MM.1S (cell line): ENCODE results near the gene ISCU.

Source experiments
- DNase-seq: peaks from one replicate; pipeline ENCODE4 v3.0.0-alpha.2; 2015
- H2AFZ ChIP-seq: fragments of 300-600 bp; sonication (generic); 2 replicates; pipeline ENCODE4 v1.6.0; 2016; ENCODE audit warnings: antibody characterized with exemption, low read length
- H3F3A ChIP-seq: fragments of 300-600 bp; sonication (generic); 2 replicates; pipeline ENCODE4 v1.6.1; 2016; ENCODE audit warnings: mild to moderate bottlenecking, antibody characterized with exemption, low read length, moderate library complexity, mixed read lengths; ENCODE audit not compliant: insufficient read depth
- H3K27ac ChIP-seq: fragments of 300-600 bp; sonication (generic); 2 replicates; pipeline ENCODE4 v1.5.1; 2016; ENCODE audit warnings: mild to moderate bottlenecking, low read length
- H3K27me3 ChIP-seq: fragments of 300-600 bp; sonication (generic); replicated peaks from 2 replicates; pipeline ENCODE4 v1.6.0; 2016; ENCODE audit warnings: low read length; ENCODE audit not compliant: insufficient read depth
- H3K36me3 ChIP-seq: fragments of 300-600 bp; sonication (generic); replicated peaks from 2 replicates; pipeline ENCODE4 v1.6.1; 2016; ENCODE audit warnings: mild to moderate bottlenecking, low read length, mixed read lengths; ENCODE audit not compliant: insufficient read depth
- H3K4me1 ChIP-seq: fragments of 300-600 bp; sonication (generic); 2 replicates; pipeline ENCODE4 v1.6.1; 2016; ENCODE audit warnings: low read length, mixed read lengths
- H3K4me2 ChIP-seq: fragments of 300-600 bp; sonication (generic); 2 replicates; pipeline ENCODE4 v1.6.0; 2016; ENCODE audit warnings: low read depth, low read length
- H3K4me3 ChIP-seq: fragments of 300-600 bp; sonication (generic); 2 replicates; pipeline ENCODE4 v1.5.1; 2016; ENCODE audit warnings: low read length, mixed read lengths
- H3K79me2 ChIP-seq: fragments of 300-600 bp; sonication (generic); 2 replicates; pipeline ENCODE4 v1.6.1; 2016; ENCODE audit warnings: mixed run types, low read length, mixed read lengths
- H3K9ac ChIP-seq: fragments of 300-600 bp; sonication (generic); 2 replicates; pipeline ENCODE4 v1.6.1; 2016; ENCODE audit warnings: low read length, mixed read lengths
- H3K9me2 ChIP-seq: fragments of 300-600 bp; sonication (generic); replicated peaks from 2 replicates; pipeline ENCODE4 v1.6.1; 2016; ENCODE audit warnings: mild to moderate bottlenecking, low read length, mixed read lengths; ENCODE audit not compliant: insufficient read depth
- H3K9me3 ChIP-seq: fragments of 300-600 bp; sonication (generic); replicated peaks from 2 replicates; pipeline ENCODE4 v1.6.1; 2016; ENCODE audit warnings: mild to moderate bottlenecking, low read length, mixed read lengths; ENCODE audit not compliant: insufficient read depth
- H4K20me1 ChIP-seq: fragments of 300-600 bp; sonication (generic); 2 replicates; pipeline ENCODE4 v1.6.1; 2016; ENCODE audit warnings: mild to moderate bottlenecking, low read length, moderate library complexity, mixed read lengths; ENCODE audit not compliant: insufficient read depth
- CTCF ChIP-seq: fragments of 300-600 bp; sonication (generic); IDR thresholded peaks from 2 replicates; pipeline ENCODE4 v1.5.1; 2016; ENCODE audit warnings: antibody characterized with exemption, low read length, mixed read lengths
- EZH2 ChIP-seq: fragments of 300-600 bp; sonication (generic); optimal IDR thresholded peaks from 2 replicates; pipeline ENCODE3; 2017; ENCODE audit warnings: low read depth, mild to moderate bottlenecking, antibody characterized with exemption, low read length, mixed read lengths
- EZH2phosphoT487 ChIP-seq: fragments of 300-600 bp; sonication (generic); IDR thresholded peaks from 2 replicates; pipeline ENCODE4 v1.6.1; 2018; ENCODE audit warnings: antibody characterized with exemption, low read length

The ISCU gene

GRCh38 chr12:108538146-108538545, 24.2 kb upstream of the ISCU start:
- no peak for DNase-seq
- H3K27me3 ChIP-seq, result no peaks in the 10 kb centered on the region
- no peak overlapping the region for H2AFZ ChIP-seq
- H3K4me2 ChIP-seq, result no peak overlapping the region
- H3K9me2 ChIP-seq, result no peaks in the 10 kb centered on the region
- TF ChIP-seq EZH2, result no peak
- no peak for TF ChIP-seq CTCF
- no peak for TF ChIP-seq EZH2phosphoT487
- peaks cover 78% of the 10 kb centered on the region for H3K79me2 ChIP-seq
- no peak overlapping the region for H3K9ac ChIP-seq
- H3K4me1 ChIP-seq, result peaks cover 17% of the 10 kb centered on the region
- peaks cover 5% of the 10 kb centered on the region; the same call in 1 of the 2 replicates for H4K20me1 ChIP-seq
- peaks cover 25% of the 10 kb centered on the region for H3F3A ChIP-seq
- H3K9me3 ChIP-seq, result no peaks in the 10 kb centered on the region
- H3K27ac ChIP-seq, result no peak overlapping the region
- no peak overlapping the region for H3K4me3 ChIP-seq
- H3K36me3 ChIP-seq, result peaks cover 25% of the 10 kb centered on the region

GRCh38 chr12:108538616-108539195, 23.7 kb upstream of the ISCU start:
- DNase-seq, result no peak
- H3K27ac ChIP-seq, result no peak overlapping the region
- H3F3A ChIP-seq, result peaks cover 28% of the 10 kb centered on the region
- no peak overlapping the region for H3K4me3 ChIP-seq
- H3K9ac ChIP-seq, result no peak overlapping the region
- TF ChIP-seq EZH2 (no peak), CTCF (no peak), EZH2phosphoT487 (no peak)
- peaks cover 5% of the 10 kb centered on the region; the same call in 1 of the 2 replicates for H4K20me1 ChIP-seq
- H3K9me3 ChIP-seq, result no peaks in the 10 kb centered on the region
- H3K4me2 ChIP-seq, result no peak overlapping the region
- peaks cover 20% of the 10 kb centered on the region for H3K4me1 ChIP-seq
- no peaks in the 10 kb centered on the region for H3K27me3 ChIP-seq
- H2AFZ ChIP-seq, result no peak overlapping the region
- peaks cover 84% of the 10 kb centered on the region for H3K79me2 ChIP-seq
- H3K36me3 ChIP-seq, result peaks cover 25% of the 10 kb centered on the region
- H3K9me2 ChIP-seq, result no peaks in the 10 kb centered on the region

GRCh38 chr12:108542320-108542719, 20.1 kb upstream of the ISCU start:
- peaks cover 23% of the 10 kb centered on the region; the same call in 1 of the 2 replicates for H3K36me3 ChIP-seq
- H2AFZ ChIP-seq, result no peak overlapping the region
- H3K9ac ChIP-seq, result peak overlapping the region; percentile 5; the same call in 1 of the 2 replicates
- H3K4me2 ChIP-seq, result peak overlapping the region; percentile 52
- 0 out of 2 replicates have a peak, but pooled peaks cover 5% of the 10 kb centered on the region for H4K20me1 ChIP-seq
- DNase-seq, result no peak
- no peaks in the 10 kb centered on the region for H3K9me3 ChIP-seq
- H3K27ac ChIP-seq, result peak overlapping the region; percentile 84; the same call in 1 of the 2 replicates
- no peak for TF ChIP-seq CTCF
- no peak for TF ChIP-seq EZH2
- no peak for TF ChIP-seq EZH2phosphoT487
- no peaks in the 10 kb centered on the region for H3K9me2 ChIP-seq
- peaks cover 91% of the 10 kb centered on the region for H3K79me2 ChIP-seq
- H3K27me3 ChIP-seq, result no peaks in the 10 kb centered on the region
- peaks cover 20% of the 10 kb centered on the region for H3K4me1 ChIP-seq
- peak overlapping the region; percentile 23 for H3K4me3 ChIP-seq
- H3F3A ChIP-seq, result peaks cover 33% of the 10 kb centered on the region
